ENCODE data around the gene TMEM273.

TMEM273 gene

DNA sequence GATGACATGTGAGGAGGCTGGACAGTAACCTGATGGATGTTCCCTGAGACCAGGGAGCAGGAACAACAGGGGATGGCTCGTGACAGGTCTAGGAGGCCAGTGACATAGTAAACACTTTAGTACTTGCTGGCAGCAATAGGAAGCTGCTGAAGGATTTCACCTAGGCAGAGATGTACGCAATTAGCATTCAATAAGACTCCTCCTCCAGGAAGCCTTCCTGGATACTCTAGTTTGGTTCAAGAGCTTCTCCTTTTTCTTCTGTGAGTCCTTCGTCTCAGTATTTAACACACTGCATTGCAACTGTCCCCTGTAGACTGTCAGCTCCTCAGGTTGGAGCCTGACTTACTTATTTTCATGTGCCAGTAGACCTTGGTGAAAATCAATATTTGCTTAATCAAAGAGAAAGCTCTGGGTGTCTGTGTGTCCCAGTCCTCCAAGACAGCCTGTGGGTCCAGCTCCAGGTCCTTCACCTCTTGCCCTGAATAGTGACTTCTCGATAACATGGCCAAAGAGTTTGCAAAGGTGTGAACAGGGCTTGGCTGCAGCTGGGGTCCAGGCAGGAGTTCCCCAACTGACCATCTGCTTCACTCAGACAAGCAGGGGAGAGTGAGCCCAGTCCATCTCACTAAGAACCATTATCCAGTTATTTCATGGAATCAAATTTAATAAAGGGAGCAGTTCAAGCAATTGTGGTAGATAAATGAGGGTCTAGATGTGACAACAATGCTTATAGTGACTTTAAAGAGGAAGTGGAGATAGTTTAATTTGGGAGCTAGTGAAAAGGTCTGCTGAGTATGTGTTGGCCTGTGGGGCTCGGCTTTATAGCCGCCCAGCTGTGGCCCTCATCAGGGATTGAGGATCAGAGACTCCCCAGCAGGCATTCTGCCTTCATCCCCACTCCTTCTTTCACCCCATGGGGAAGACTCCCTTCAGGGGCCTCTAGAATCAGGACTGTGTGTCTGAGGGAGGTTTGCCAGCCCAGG lies 9.4 kb downstream of the TMEM273 start:
- H3K27me3 Mint-ChIP-seq, result no peaks in the 10 kb centered on the region
- H3K4me1 Mint-ChIP-seq (ENCODE audit: low read depth in 2 of 2), result peaks cover 51 to 62% of the 10 kb centered on the region in 2 donors
- DNase-seq (no peak), ATAC-seq (replicated peaks) (no peak)
- no peaks in the 10 kb centered on the region for H3K36me3 Mint-ChIP-seq (ENCODE audit: insufficient read depth)
- H3K4me3 Mint-ChIP-seq, result peak overlapping the region in 1 of 2 donors; percentile 77
- H3K27ac Mint-ChIP-seq, result peak overlapping the region; percentile 88 to 98
- no peaks in the 10 kb centered on the region for H3K9me3 Mint-ChIP-seq

DNA sequence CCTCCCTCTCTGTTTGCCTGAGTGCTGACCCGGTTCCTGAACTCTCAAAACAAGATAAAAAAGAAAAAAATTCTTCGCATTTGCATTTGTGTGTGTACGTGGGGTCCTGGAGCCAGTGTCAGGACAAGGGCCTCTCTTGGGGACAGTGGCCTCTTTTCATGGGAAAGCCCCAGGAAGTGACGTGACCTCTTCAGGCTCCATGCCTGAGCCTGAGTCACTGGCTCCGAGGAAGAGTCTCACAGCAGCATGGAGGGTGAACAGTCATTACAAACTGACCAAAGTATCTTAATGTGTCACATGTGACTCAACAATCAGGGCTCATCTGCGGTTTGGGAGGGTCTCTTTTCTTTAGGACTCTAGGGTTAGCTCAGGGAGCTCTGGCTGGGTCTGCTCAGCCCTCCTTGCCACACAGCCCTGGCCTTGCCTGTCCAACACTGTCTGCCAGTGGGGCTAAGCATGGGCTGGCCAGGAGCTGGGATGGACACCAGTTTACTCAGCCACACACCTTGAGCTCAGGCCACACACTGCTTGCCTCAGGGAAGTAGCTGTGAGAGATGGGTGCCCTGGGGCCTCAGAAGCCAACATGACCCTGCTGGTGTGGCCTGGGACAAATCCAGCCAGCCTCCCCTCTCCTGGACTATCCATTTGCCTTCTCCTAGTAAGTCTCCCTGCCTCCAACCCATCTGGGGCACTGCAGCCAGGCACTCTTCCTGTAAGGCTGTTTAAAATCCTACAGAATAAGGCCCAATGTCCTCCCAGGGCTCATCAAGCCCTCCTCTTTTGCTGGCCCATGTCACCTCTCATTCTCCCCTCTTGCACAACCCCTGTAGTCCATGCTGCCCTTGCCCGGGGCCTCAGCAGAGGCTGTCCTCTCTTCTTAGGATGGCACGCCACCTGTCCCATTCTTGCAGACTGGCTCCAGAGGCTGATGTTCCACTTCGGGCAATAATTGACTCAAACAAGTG lies 10.5 kb downstream of the TMEM273 start:
- Mint-ChIP-seq H3K27ac (peak overlapping the region; percentile 88 to 98), H3K9me3 (no peaks in the 10 kb centered on the region), H3K4me1 (ENCODE audit: low read depth in 2 of 2) (peaks cover 53 to 62% of the 10 kb centered on the region in 2 donors)

DNA sequence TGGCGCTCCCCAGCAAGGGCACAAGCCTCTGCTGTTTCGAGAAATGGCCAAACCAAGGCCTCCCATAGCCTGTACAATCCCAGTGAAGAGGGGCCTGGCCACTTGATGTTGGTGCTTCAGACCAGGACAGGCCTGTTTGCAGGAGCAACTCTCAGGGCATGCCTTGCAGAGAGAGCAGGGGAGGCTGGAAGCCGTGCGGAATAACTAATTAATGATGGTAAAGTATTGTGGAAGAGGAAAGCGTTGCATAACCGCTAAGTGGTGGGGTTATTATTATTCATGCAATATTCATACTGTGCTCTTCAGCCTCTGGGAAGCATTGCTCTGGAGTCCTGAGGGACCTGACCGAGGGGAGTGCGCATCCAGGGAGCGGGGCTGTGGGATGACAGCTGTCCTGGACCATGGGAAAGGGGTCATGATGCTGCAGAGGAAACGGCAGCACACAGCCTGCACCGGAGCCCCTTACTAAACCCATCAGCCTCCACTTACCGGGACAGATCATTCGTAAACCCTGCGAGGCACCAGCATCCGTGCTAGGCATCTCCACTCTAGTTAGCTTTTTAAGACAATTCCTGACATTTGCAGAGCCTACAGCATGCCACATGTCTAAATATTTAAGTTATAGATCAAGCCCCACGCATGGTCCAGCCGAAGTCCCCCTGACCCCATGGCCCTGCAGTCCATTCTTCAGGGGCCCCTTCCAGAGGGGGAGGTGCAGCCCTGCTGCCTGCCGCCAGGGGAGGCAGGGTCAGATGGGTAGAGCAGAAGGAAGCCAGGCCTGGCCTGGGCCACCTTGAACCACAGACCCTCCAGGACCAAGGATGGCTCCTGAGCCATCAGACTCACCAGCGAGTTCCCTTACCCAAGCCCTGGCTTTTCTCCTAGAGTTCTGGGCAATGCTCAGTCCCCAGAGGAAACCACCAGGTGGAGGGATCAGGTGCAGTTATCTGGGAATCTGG lies 11.6 kb downstream of the TMEM273 start:
- ATAC-seq (replicated peaks), result no peak
- H3K4me1 Mint-ChIP-seq (ENCODE audit: low read depth in 2 of 2), result peaks cover 51 to 62% of the 10 kb centered on the region in 2 donors
- no peaks in the 10 kb centered on the region for H3K9me3 Mint-ChIP-seq
- peak overlapping the region; percentile 77 to 78 for H3K4me3 Mint-ChIP-seq
- no peak for DNase-seq
- H3K36me3 Mint-ChIP-seq (ENCODE audit: insufficient read depth), result no peaks in the 10 kb centered on the region
- peak overlapping the region; percentile 88 to 98 for H3K27ac Mint-ChIP-seq
- no peaks in the 10 kb centered on the region for H3K27me3 Mint-ChIP-seq

More for the DNA sequence above, 10.5 kb downstream of the TMEM273 start:
- no peaks in the 10 kb centered on the region for H3K36me3 Mint-ChIP-seq (ENCODE audit: insufficient read depth)
- no peaks in the 10 kb centered on the region for H3K27me3 Mint-ChIP-seq
- peak overlapping the region; percentile 77 to 78 for H3K4me3 Mint-ChIP-seq
- DNase-seq (peak in 2 of 3 experiments; percentile 27 to 28), ATAC-seq (replicated peaks) (peak; percentile 93)

DNA sequence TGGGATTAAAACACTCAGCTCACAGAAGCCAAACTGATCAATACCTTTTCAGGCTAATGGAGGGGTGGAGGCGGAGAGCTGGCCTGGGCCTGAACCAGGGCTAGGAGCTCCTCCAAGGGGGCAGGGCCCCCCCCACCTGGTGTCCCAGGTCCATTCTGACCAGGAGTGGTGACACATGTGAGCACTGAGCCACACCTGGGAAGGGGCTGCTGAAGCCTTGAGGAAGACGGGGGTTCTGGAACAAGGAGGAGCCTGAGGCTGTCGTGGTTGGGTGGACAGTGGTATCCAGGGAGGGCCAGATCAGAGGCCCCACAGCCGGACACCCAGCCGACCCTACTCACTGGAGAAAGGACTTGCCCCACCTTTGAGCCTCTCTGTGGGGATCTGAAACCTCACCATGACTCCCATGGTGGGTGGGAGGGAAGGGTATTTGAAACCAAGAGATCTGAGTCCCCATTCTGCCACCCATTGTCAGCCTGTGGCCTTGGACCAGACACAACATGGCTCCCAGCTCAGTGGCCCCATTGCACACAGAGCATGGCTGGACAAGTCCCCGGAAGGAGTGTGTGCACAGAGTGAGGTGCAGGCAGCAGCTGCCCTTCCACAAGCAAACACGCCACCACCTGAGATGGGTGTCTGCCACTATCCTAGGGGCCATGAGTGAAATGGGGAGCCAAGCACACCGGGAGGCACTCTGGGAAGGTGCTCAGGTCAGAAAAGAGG lies 12.4 kb downstream of the TMEM273 start:
- no peak for DNase-seq
- no peak overlapping the region for H3K27ac Mint-ChIP-seq

DNA sequence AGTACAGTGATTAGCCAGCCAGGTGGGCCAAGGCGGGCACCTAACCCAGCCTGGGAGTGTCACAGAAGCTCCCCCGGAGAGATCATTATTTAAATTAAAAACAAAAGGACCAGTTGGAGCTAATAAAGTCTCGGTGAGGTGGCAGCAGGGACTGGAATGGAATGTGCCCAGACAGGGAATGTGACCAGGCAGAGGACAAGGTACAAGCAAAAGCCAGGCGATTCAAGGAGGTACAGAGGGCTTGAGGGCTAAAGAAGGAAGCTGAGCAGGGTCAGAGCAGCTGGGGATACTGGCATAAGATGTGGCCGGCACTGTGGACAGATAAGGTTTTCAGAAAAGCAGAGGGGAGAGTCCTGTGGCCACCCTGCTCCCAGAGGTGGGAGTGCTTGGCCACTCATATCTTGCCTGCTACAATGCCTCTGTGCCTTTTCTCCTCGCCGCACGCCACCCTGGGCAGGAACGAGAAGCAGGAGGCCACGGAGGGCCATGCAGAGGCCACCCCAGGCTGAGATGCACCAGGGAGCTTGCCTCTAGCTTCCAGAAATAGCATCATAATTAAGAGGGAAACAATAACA lies 13.2 kb downstream of the TMEM273 start:
- Mint-ChIP-seq H3K27ac (peak overlapping the region; percentile 25 to 71), H3K9me3 (no peaks in the 10 kb centered on the region), H3K4me3 (peak overlapping the region in 1 of 2 donors; percentile 37), H3K27me3 (no peaks in the 10 kb centered on the region), H3K4me1 (ENCODE audit: low read depth in 2 of 2) (peaks cover 42 to 50% of the 10 kb centered on the region in 2 donors), H3K36me3 (ENCODE audit: insufficient read depth) (no peaks in the 10 kb centered on the region)
- DNase-seq (no peak), ATAC-seq (replicated peaks) (no peak)

More for the DNA sequence above, 12.4 kb downstream of the TMEM273 start:
- no peak overlapping the region for H3K4me3 Mint-ChIP-seq
- H3K9me3 Mint-ChIP-seq, result no peaks in the 10 kb centered on the region
- peaks cover 49 to 54% of the 10 kb centered on the region in 2 donors for H3K4me1 Mint-ChIP-seq (ENCODE audit: low read depth in 2 of 2)
- no peaks in the 10 kb centered on the region for H3K27me3 Mint-ChIP-seq
- ATAC-seq (replicated peaks), result no peak
- no peaks in the 10 kb centered on the region for H3K36me3 Mint-ChIP-seq (ENCODE audit: insufficient read depth)

DNA sequence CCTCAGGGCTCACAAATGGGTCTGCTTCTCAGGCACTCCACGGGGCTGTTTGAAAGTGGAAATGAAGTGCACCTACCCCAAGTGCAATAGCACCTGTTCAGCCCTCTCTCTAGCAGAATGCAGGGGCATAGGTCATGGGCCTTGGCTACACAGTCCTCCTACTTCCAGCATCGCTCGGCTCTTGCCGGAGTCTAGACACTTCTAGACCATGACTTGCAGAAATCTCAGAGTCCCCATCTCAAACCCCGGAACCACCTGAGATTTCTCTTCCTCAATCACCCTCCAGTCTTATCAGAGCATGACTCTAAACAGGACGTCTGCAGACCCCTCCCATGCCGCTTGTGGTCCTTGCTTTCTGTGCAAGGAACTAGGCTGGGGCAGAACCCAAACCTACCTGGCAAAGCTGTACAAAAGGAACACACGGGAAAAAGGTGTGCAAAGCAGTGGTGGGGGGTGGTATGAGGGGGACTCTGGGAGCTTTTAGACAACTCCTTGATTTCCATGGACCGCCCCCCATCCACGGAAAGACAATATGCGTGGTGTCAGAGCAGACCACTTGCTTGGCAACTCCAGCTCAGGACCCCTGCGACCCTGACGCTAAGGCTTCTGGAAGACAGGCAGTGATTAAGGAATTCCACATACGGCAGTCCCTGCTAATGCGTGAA lies 13.8 kb downstream of the TMEM273 start:
- H3K4me3 Mint-ChIP-seq, result peak overlapping the region in 1 of 2 donors; percentile 37
- ATAC-seq (replicated peaks) (no peak), DNase-seq (no peak)
- H3K9me3 Mint-ChIP-seq, result no peaks in the 10 kb centered on the region
- H3K36me3 Mint-ChIP-seq (ENCODE audit: insufficient read depth), result no peaks in the 10 kb centered on the region
- no peaks in the 10 kb centered on the region for H3K27me3 Mint-ChIP-seq
- H3K4me1 Mint-ChIP-seq (ENCODE audit: low read depth in 2 of 2), result peaks cover 44 to 50% of the 10 kb centered on the region in 2 donors
- peak overlapping the region; percentile 52 to 71 for H3K27ac Mint-ChIP-seq

DNA sequence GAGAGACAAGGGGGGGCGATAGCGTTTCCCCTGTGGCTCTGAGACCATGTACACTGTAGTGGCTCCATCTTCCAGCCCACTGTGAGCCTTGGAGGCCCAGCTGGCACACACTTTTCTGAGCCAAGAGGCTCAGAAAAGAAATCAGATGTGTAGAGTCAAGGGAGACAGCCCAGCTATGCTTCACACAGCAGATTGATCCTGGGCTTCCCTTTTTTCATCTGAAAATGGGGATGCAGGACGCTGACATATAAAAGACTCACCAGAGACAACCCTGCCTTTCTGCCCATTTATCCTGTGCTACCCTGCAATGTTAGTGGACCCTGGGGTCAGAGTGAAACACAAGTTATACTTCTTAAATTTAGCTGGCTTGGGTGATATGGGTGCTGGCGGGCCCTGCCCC lies 14.3 kb downstream of the TMEM273 start:
- peaks cover 42 to 46% of the 10 kb centered on the region in 2 donors for H3K4me1 Mint-ChIP-seq (ENCODE audit: low read depth in 2 of 2)
- no peak overlapping the region for H3K4me3 Mint-ChIP-seq
- no peaks in the 10 kb centered on the region for H3K36me3 Mint-ChIP-seq (ENCODE audit: insufficient read depth)
- no peak for ATAC-seq (replicated peaks)
- no peaks in the 10 kb centered on the region for H3K9me3 Mint-ChIP-seq
- DNase-seq, result no peak
- peak overlapping the region; percentile 52 to 71 for H3K27ac Mint-ChIP-seq
- no peaks in the 10 kb centered on the region for H3K27me3 Mint-ChIP-seq

DNA sequence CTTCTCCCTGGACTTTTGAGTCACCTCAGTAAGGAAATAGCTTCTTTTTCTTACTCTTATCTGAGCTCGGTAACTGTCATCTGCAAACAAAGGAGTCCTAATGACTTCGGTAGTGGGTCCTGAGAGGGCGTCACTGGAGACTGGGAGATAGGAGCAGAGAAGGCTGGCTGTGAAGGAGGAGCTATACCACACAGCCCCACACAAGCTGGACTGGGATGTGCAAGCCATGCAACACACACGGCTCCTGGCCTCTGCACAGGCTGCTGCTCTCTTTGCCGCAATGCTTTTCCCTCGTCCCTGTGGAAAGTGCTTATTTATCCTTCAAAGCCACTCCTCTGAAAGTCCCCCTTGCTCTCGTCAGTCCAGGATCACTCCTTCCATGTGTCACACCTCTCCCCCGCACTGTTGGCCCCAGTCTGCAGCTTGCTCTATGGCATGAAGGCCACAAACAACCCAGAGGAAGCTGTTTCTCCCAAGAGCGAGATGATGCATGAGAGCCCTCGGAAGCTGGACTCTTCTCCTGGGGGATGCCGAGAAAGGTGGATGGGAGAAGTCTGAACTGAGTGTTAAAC lies 14.9 kb downstream of the TMEM273 start:
- H3K27me3 Mint-ChIP-seq, result no peaks in the 10 kb centered on the region
- no peaks in the 10 kb centered on the region for H3K9me3 Mint-ChIP-seq
- no peak overlapping the region for H3K4me3 Mint-ChIP-seq
- peaks cover 39 to 41% of the 10 kb centered on the region in 2 donors for H3K4me1 Mint-ChIP-seq (ENCODE audit: low read depth in 2 of 2)
- DNase-seq (no peak), ATAC-seq (replicated peaks) (no peak)
- peak overlapping the region in 1 of 2 donors; percentile 71 for H3K27ac Mint-ChIP-seq
- H3K36me3 Mint-ChIP-seq (ENCODE audit: insufficient read depth), result no peaks in the 10 kb centered on the region

DNA sequence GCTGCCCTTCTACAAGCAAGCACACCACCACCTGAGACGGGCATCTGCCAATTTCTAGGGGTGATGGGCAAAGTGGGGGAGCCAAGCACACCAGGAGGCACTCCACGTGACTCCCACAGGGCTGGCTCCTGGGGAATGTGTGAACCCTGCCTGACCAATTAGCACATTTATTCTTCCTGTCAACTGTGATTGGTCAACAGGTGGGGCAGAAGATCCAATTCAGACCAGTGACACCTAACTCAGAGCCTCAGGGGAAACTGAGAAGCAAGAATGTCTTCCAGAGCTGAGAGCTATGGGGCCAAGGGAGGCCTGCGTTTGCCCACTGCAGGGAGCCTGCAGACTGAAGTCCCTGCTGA lies 15.4 kb downstream of the TMEM273 start:
- Mint-ChIP-seq H3K27ac (peak overlapping the region in 1 of 2 donors; percentile 71), H3K27me3 (no peaks in the 10 kb centered on the region), H3K4me3 (no peak overlapping the region), H3K9me3 (no peaks in the 10 kb centered on the region), H3K4me1 (ENCODE audit: low read depth in 2 of 2) (peaks cover 35 to 41% of the 10 kb centered on the region in 2 donors), H3K36me3 (ENCODE audit: insufficient read depth) (no peaks in the 10 kb centered on the region)
- no peak for DNase-seq
- no peak for ATAC-seq (replicated peaks)

DNA sequence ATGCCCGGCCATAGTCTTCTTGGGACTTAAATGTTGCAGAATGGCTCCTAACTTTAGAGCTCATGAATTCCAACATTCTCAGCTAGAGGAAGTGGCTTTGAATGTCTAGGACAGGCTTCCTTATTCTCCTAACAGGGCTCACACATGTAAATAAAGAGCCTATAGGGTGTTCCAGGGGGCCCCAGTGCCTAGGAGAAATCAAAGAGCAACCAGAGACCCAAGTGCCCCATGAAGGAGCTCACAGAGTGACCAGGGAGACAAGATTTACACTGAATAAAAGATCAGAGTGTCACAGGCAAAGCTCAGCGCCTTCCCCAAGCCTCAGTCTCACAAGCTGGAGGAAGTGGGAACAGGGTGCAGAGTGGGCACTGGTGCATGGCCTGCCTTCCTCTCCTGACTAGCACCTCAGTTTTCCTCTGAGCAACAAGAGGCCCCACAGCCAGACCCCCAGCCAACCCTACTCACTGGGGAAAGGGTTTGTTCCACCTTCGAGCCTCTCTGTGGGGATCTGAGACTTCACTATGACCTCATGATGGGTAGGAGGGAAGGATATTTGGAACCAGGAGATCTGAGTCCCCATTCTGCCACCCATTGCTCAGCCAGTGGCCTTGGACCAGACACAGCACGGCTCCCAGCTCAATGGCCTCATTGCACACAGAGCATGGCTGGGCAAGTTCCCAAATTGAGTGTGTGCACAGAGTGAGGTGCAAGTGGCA lies 16.0 kb downstream of the TMEM273 start:
- no peaks in the 10 kb centered on the region for H3K36me3 Mint-ChIP-seq (ENCODE audit: insufficient read depth)
- DNase-seq (no peak), ATAC-seq (replicated peaks) (no peak)
- H3K27ac Mint-ChIP-seq, result peak overlapping the region in 1 of 2 donors; percentile 71
- H3K27me3 Mint-ChIP-seq, result no peaks in the 10 kb centered on the region
- H3K9me3 Mint-ChIP-seq, result no peaks in the 10 kb centered on the region
- H3K4me1 Mint-ChIP-seq (ENCODE audit: low read depth in 2 of 2), result peaks cover 30 to 37% of the 10 kb centered on the region in 2 donors
- H3K4me3 Mint-ChIP-seq, result no peak overlapping the region
